Sigmoid colon (tissue), 4 donors: ENCODE data around the gene AFAP1.

Experiments used
- CTCF ChIP-seq, 4 experiments: fragments of 450-650 bp in 3 of 4; fragments of 200-600 bp in 1 of 4; IDR thresholded peaks; one replicate each; pipeline ENCODE4 v1.5.1; 2016 to 2019; ENCODE audit warnings: antibody characterized with exemption in 4 of 4, mild to moderate bottlenecking in 3 of 4, moderate library complexity in 2 of 4
- POLR2AphosphoS5 ChIP-seq, 4 donors: sonication (generic); formaldehyde crosslinking; IDR thresholded peaks; one replicate each; pipeline ENCODE4 v1.6.1; 2017; ENCODE audit warnings: antibody characterized with exemption in 4 of 4

DNA sequence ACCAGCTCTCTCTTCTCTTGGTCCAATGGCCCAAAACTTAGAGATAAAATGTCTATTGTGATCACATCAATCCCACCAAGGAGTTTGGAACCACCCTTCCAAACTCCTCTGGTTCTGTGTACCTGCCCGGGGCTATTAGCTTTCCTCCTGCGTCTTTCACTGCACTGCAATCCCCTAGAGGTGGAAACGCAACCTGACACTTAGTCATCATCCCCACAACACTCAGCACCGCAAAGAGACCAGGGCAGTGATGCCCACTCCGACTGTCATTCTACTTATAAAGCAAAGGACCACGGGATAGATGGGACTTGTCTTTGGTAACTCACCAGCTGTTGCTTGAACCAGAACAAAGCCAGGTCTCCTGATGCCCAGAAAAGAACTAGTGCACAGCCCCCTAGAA, 22.0 kb downstream of the AFAP1 start:
- TF ChIP-seq CTCF (IDR thresholded peaks at IDR 0.05), result no peak
- TF ChIP-seq POLR2AphosphoS5 (IDR thresholded peaks at IDR 0.05), result no peak
